NT2/D1 (cell line): ENCODE results near the gene ANXA3.

Experiments
- SUZ12 ChIP-seq: IDR thresholded peaks from 2 replicates; pipeline ENCODE4 v1.6.1; 2011; ENCODE audit not compliant: insufficient read length, insufficient read depth; ENCODE audit errors: extremely low read depth
- ZNF274 ChIP-seq: IDR thresholded peaks from 2 replicates; pipeline ENCODE4 v1.6.1; 2011; ENCODE audit warnings: mild to moderate bottlenecking, low read depth, low read length

DNA sequence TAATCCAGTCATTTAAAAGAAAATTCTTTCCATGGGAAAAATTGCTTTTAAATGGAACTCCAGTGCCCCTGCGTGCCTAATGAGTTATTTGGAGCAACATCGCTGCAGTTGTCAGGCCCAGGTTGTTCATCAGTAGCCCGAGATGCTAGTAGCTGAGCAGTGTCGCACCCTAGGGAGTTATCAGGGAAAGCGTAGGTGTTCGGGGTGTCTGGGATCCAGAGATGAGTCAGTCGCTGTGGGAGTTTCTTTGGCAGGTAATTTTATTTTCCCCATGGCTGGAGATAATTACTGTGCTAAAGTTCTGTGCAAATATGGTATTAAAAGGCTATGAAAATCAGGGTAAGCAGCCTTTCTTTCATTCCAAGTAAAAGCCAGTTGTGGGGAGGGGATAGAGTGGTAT, 49.4 kb downstream of the ANXA3 start:
- TF ChIP-seq ZNF274 (no peak), SUZ12 (no peak)
